PFSK-1 (cell line): ENCODE results near the gene MS4A8.

Experiments
- FOXP2 ChIP-seq: optimal IDR thresholded peaks from 2 replicates; pipeline ENCODE3; 2011; ENCODE audit warnings: borderline replicate concordance, control low read depth, inconsistent platforms; ENCODE audit not compliant: insufficient read depth; ENCODE audit errors: extremely low read length, extremely low read depth
- POLR2AphosphoS5 ChIP-seq: IDR thresholded peaks from 2 replicates; pipeline ENCODE4 v1.6.1; 2012; ENCODE audit warnings: low read depth, mild to moderate bottlenecking, control low read depth, low read length, moderate library complexity
- SIN3A ChIP-seq: IDR thresholded peaks from 2 replicates; pipeline ENCODE4 v1.6.1; 2012; ENCODE audit warnings: mild to moderate bottlenecking, low read length, moderate library complexity, borderline replicate concordance; ENCODE audit not compliant: insufficient read depth
- TAF1 ChIP-seq: IDR thresholded peaks from 2 replicates; pipeline ENCODE4 v1.6.1; 2012; ENCODE audit warnings: low read length, control low read depth, borderline replicate concordance; ENCODE audit not compliant: insufficient read depth
- TF ChIP-seq, protein P1 (sequence below), 2 experiments: IDR thresholded peaks; 2 replicates each; pipeline versions ENCODE4 v1.6.1 to v1.8.0; 2011 to 2012; ENCODE audit warnings: low read depth in 2 of 2, low read length in 2 of 2, control low read depth in 1 of 2, inconsistent platforms in 1 of 2, mild to moderate bottlenecking in 1 of 2, moderate library complexity in 1 of 2; ENCODE audit not compliant: insufficient read depth in 1 of 2

DNA sequence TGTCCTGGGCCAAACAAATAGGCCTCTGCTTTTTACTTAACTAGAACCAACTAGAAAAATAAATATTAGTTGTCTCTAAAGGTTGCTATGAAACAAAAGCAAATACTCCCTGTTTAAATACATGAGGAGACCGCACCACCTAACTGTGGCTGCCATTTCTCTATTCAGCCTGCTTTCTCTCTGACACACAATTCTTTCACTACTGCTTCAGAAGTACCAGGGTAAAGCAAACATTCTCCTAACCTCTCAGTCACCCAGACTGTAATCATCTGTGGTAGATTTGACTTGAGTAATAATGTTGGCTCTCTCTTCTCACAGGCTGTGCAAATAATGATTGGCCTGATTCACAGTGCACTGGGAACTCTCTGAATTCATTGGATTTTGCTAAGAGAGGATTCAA lies 41.0 kb upstream of the MS4A8 start:
- TF ChIP-seq, protein P1, sequence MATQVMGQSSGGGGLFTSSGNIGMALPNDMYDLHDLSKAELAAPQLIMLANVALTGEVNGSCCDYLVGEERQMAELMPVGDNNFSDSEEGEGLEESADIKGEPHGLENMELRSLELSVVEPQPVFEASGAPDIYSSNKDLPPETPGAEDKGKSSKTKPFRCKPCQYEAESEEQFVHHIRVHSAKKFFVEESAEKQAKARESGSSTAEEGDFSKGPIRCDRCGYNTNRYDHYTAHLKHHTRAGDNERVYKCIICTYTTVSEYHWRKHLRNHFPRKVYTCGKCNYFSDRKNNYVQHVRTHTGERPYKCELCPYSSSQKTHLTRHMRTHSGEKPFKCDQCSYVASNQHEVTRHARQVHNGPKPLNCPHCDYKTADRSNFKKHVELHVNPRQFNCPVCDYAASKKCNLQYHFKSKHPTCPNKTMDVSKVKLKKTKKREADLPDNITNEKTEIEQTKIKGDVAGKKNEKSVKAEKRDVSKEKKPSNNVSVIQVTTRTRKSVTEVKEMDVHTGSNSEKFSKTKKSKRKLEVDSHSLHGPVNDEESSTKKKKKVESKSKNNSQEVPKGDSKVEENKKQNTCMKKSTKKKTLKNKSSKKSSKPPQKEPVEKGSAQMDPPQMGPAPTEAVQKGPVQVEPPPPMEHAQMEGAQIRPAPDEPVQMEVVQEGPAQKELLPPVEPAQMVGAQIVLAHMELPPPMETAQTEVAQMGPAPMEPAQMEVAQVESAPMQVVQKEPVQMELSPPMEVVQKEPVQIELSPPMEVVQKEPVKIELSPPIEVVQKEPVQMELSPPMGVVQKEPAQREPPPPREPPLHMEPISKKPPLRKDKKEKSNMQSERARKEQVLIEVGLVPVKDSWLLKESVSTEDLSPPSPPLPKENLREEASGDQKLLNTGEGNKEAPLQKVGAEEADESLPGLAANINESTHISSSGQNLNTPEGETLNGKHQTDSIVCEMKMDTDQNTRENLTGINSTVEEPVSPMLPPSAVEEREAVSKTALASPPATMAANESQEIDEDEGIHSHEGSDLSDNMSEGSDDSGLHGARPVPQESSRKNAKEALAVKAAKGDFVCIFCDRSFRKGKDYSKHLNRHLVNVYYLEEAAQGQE (IDR thresholded peaks at IDR 0.05; ENCODE audit: insufficient read depth in 1 of 2, low read depth in 2 of 2, low read length in 2 of 2): no peak
- TF ChIP-seq TAF1 (no peak), POLR2AphosphoS5 (no peak), FOXP2 (no peak), SIN3A (no peak)
